ENCODE measurements around the gene FOXS1. TPM values are rescaled to one million over a fixed set of nuclear protein-coding genes. Genes with fewer than 3 reads are reported as not detected.

Gene FOXS1
- total RNA-seq, 1 experiment from 2014 or later = not detected

- intact Hi-C loops (cut with micrococcal nuclease) = no loop called here
These were observed 35.7 kb downstream of the FOXS1 start for GRCh38 chr20:31809661-31810060.

GRCh38 chr20:31808481-31808880 is 36.9 kb downstream of the FOXS1 start:
- Histone ChIP-seq H3K27ac (ENCODE audit: low read length) (no peak overlapping the region), H3K4me1 (ENCODE audit: insufficient read depth, low read length) (peaks cover 17% of the 10 kb centered on the region), H3K4me2 (ENCODE audit: low read length) (no peak overlapping the region), H3K36me3 (ENCODE audit: low read depth, low read length) (peaks cover 29% of the 10 kb centered on the region), H3K4me3 (ENCODE audit: low read length) (no peak overlapping the region), H3K9me3 (ENCODE audit: low read length) (no peaks in the 10 kb centered on the region), H3K79me2 (ENCODE audit: low read length) (no peaks in the 10 kb centered on the region), H3K27me3 (ENCODE audit: low read length) (no peaks in the 10 kb centered on the region), H2AFZ (ENCODE audit: low read length) (no peak overlapping the region), H3F3A (ENCODE audit: low read length, unreplicated experiment) (no peaks in the 10 kb centered on the region), H3K9ac (ENCODE audit: low read length) (no peak overlapping the region), H4K20me1 (ENCODE audit: low read length) (no peaks in the 10 kb centered on the region), H3K9me2 (replicated peaks; ENCODE audit: low read length) (no peaks in the 10 kb centered on the region)
- TF ChIP-seq EZH2 (IDR thresholded peaks at IDR 0.05; ENCODE audit: low read length, unreplicated experiment) = no peak
- no peak for TF ChIP-seq EZH2phosphoT487 (IDR thresholded peaks at IDR 0.05; ENCODE audit: borderline replicate concordance, low read length)
- TF ChIP-seq CTCF (conservative IDR thresholded peaks at IDR 0.05; ENCODE audit: low read depth, low read length) = no peak
- POLR2A ChIA-PET (ENCODE audit: unreplicated experiment) = interaction anchor here (0.7 kb wide), 1 partner anchor 29 kb away, joined by 3 read pairs; no protein-coding TSS in a partner anchor
- no peak for DNase-seq
- CTCF ChIA-PET = interaction anchor here (0.5 kb wide), 1 partner anchor 174 kb away, joined by 3 read pairs; no protein-coding TSS in a partner anchor
- no TSS peak for BruUV-seq (replicated peaks)
- intact Hi-C loops (cut with micrococcal nuclease) = no loop called here
- ATAC-seq = no peak

More at GRCh38 chr20:31809661-31810060, 35.7 kb downstream of the FOXS1 start:
- TF ChIP-seq EZH2phosphoT487 (IDR thresholded peaks at IDR 0.05; ENCODE audit: borderline replicate concordance, low read length) = no peak
- no peak for TF ChIP-seq EZH2 (IDR thresholded peaks at IDR 0.05; ENCODE audit: low read length, unreplicated experiment)
- no peak for TF ChIP-seq CTCF (conservative IDR thresholded peaks at IDR 0.05; ENCODE audit: low read depth, low read length)
- Histone ChIP-seq H3K9me2 (replicated peaks; ENCODE audit: low read length) (no peaks in the 10 kb centered on the region), H3K79me2 (ENCODE audit: low read length) (no peaks in the 10 kb centered on the region), H3K4me1 (ENCODE audit: insufficient read depth, low read length) (peaks cover 17% of the 10 kb centered on the region), H3F3A (ENCODE audit: low read length, unreplicated experiment) (no peaks in the 10 kb centered on the region), H3K9ac (ENCODE audit: low read length) (peak overlapping the region; percentile 43), H3K36me3 (ENCODE audit: low read depth, low read length) (peaks cover 20% of the 10 kb centered on the region; the same call in 1 of the 2 replicates), H3K4me2 (ENCODE audit: low read length) (peak overlapping the region; percentile 29; the same call in 1 of the 2 replicates), H3K27ac (ENCODE audit: low read length) (peak overlapping the region; percentile 84), H2AFZ (ENCODE audit: low read length) (no peak overlapping the region), H3K4me3 (ENCODE audit: low read length) (no peak overlapping the region), H3K27me3 (ENCODE audit: low read length) (no peaks in the 10 kb centered on the region), H3K9me3 (ENCODE audit: low read length) (no peaks in the 10 kb centered on the region), H4K20me1 (ENCODE audit: low read length) (no peaks in the 10 kb centered on the region)
- no peak for ATAC-seq
- CTCF ChIA-PET = no interaction called here
- POLR2A ChIA-PET (ENCODE audit: unreplicated experiment) = no interaction called here
- BruUV-seq (replicated peaks) = no TSS peak
- no peak for DNase-seq

GRCh38 chr20:31806564-31807355 is 38.6 kb downstream of the FOXS1 start:
- no peaks in the 10 kb centered on the region for H3K79me2 ChIP-seq (ENCODE audit: low read length)
- no peak overlapping the region for H3K27ac ChIP-seq (ENCODE audit: low read length)
- intact Hi-C loops (cut with micrococcal nuclease) = no loop called here
- CTCF ChIA-PET = interaction anchor here (0.5 kb wide), 1 partner anchor 292 kb away, joined by 5 read pairs; the partner anchor contains the start of gene HM13
- no peak overlapping the region for H2AFZ ChIP-seq (ENCODE audit: low read length)
- no peak overlapping the region for H3K4me2 ChIP-seq (ENCODE audit: low read length)
- H3K4me1 ChIP-seq (ENCODE audit: insufficient read depth, low read length) = peaks cover 17% of the 10 kb centered on the region
- TF ChIP-seq CTCF (conservative IDR thresholded peaks at IDR 0.05; ENCODE audit: low read depth, low read length) (no peak), EZH2phosphoT487 (IDR thresholded peaks at IDR 0.05; ENCODE audit: borderline replicate concordance, low read length) (no peak), EZH2 (IDR thresholded peaks at IDR 0.05; ENCODE audit: low read length, unreplicated experiment) (no peak)
- no peaks in the 10 kb centered on the region for H3K9me3 ChIP-seq (ENCODE audit: low read length)
- POLR2A ChIA-PET (ENCODE audit: unreplicated experiment) = interaction anchor here (0.5 kb wide), 1 partner anchor 84 kb away, joined by 5 read pairs; the partner anchor contains the start of gene BCL2L1
- DNase-seq = peak; percentile 22
- H3K9me2 ChIP-seq (replicated peaks; ENCODE audit: low read length) = no peaks in the 10 kb centered on the region
- no peaks in the 10 kb centered on the region for H3K27me3 ChIP-seq (ENCODE audit: low read length)
- BruUV-seq (replicated peaks) = no TSS peak
- H3K9ac ChIP-seq (ENCODE audit: low read length) = no peak overlapping the region
- H4K20me1 ChIP-seq (ENCODE audit: low read length) = no peaks in the 10 kb centered on the region
- H3F3A ChIP-seq (ENCODE audit: low read length, unreplicated experiment) = no peaks in the 10 kb centered on the region
- no peak overlapping the region for H3K4me3 ChIP-seq (ENCODE audit: low read length)
- peaks cover 37% of the 10 kb centered on the region for H3K36me3 ChIP-seq (ENCODE audit: low read depth, low read length)
- ATAC-seq = peak; percentile 35
